ENCODE measurements around the gene BMI1.

Gene BMI1

GRCh38 chr10:22303461-22303860 lies 17.4 kb upstream of the BMI1 start:
- H3K9ac ChIP-seq (ENCODE audit: low read depth, low read length, poor library complexity): no peak overlapping the region
- H2AK5ac ChIP-seq (ENCODE audit: low read depth, low read length): no peak overlapping the region
- no peak overlapping the region for H4K91ac ChIP-seq (ENCODE audit: low read depth, low read length, poor library complexity)
- no peak overlapping the region for H3K4me3 ChIP-seq (ENCODE audit: low read length in 2 of 2)
- H3K27me3 ChIP-seq (ENCODE audit: control insufficient read depth in 3 of 3, insufficient read depth in 3 of 3, low read depth in 1 of 3, low read length in 3 of 3): peaks cover 0 to 2% (median 0%) of the 10 kb centered on the region in 3 experiments
- H3K79me1 ChIP-seq (ENCODE audit: low read depth, low read length): no peaks in the 10 kb centered on the region
- no CpG with 5 or more reads among the region's 3 CpGs for WGBS, 2 donors (ENCODE audit: extremely low coverage in 2 of 2, insufficient read length in 2 of 2, insufficient replicate concordance in 1 of 2)
- peaks cover 1 to 3% of the 10 kb centered on the region in 2 donors for H3K4me1 ChIP-seq (ENCODE audit: control insufficient read depth in 2 of 2, insufficient read depth in 1 of 2, low read depth in 1 of 2, low read length in 2 of 2)
- H3K4ac ChIP-seq (ENCODE audit: low read length): no peak overlapping the region
- H3K14ac ChIP-seq (ENCODE audit: low read length): no peak overlapping the region
- H3K18ac ChIP-seq (ENCODE audit: low read length): no peak overlapping the region
- no peak for DNase-seq (ENCODE audit: low spot score)
- no peak overlapping the region for H3K23ac ChIP-seq (ENCODE audit: low read depth, low read length, poor library complexity)
- no peak overlapping the region for H2BK120ac ChIP-seq (ENCODE audit: low read depth, low read length)
- H3K27ac ChIP-seq (replicated peaks; ENCODE audit: low read length): no peak overlapping the region
- no peak overlapping the region for H2AFZ ChIP-seq (ENCODE audit: low read length)
- H3K9me3 ChIP-seq (replicated peaks in 1 of 2; ENCODE audit: control insufficient read depth in 2 of 2, insufficient read depth in 1 of 2, low read depth in 1 of 2, low read length in 2 of 2): peaks cover 0 to 6% of the 10 kb centered on the region in 2 donors
- H4K8ac ChIP-seq (ENCODE audit: low read depth, low read length): no peak overlapping the region
- no peak overlapping the region for H2BK12ac ChIP-seq (ENCODE audit: low read length)
- H2BK5ac ChIP-seq (ENCODE audit: low read length): no peak overlapping the region
- H2BK15ac ChIP-seq (ENCODE audit: low read length): no peak overlapping the region
- no peaks in the 10 kb centered on the region for H3K36me3 ChIP-seq (replicated peaks in 1 of 2; ENCODE audit: control insufficient read depth in 2 of 2, insufficient read depth in 2 of 2, low read length in 2 of 2)
- no peak overlapping the region for H3K4me2 ChIP-seq (ENCODE audit: insufficient read depth, low read length, poor library complexity, severe bottlenecking)

- H2BK5ac ChIP-seq (ENCODE audit: low read length): no peak overlapping the region
- no peak overlapping the region for H3K14ac ChIP-seq (ENCODE audit: low read length)
- no peak overlapping the region for H4K91ac ChIP-seq (ENCODE audit: low read depth, low read length, poor library complexity)
- H3K4me2 ChIP-seq (ENCODE audit: insufficient read depth, low read length, poor library complexity, severe bottlenecking): no peak overlapping the region
- no peak overlapping the region for H3K4me3 ChIP-seq (ENCODE audit: low read length in 2 of 2)
- H3K18ac ChIP-seq (ENCODE audit: low read length): no peak overlapping the region
- H3K27me3 ChIP-seq (ENCODE audit: control insufficient read depth in 3 of 3, insufficient read depth in 3 of 3, low read depth in 1 of 3, low read length in 3 of 3): peaks cover 0 to 5% (median 2%) of the 10 kb centered on the region in 3 experiments
- H3K4me1 ChIP-seq (ENCODE audit: control insufficient read depth in 2 of 2, insufficient read depth in 1 of 2, low read depth in 1 of 2, low read length in 2 of 2): peaks cover 1 to 3% of the 10 kb centered on the region in 2 donors
- no peak overlapping the region for H3K27ac ChIP-seq (replicated peaks; ENCODE audit: low read length)
- no peak overlapping the region for H2BK12ac ChIP-seq (ENCODE audit: low read length)
- H3K23ac ChIP-seq (ENCODE audit: low read depth, low read length, poor library complexity): no peak overlapping the region
- peaks cover 0 to 6% of the 10 kb centered on the region in 2 donors for H3K9me3 ChIP-seq (replicated peaks in 1 of 2; ENCODE audit: control insufficient read depth in 2 of 2, insufficient read depth in 1 of 2, low read depth in 1 of 2, low read length in 2 of 2)
- H4K8ac ChIP-seq (ENCODE audit: low read depth, low read length): no peak overlapping the region
- H2BK15ac ChIP-seq (ENCODE audit: low read length): no peak overlapping the region
- DNase-seq (ENCODE audit: low spot score): no peak
- H3K79me1 ChIP-seq (ENCODE audit: low read depth, low read length): no peaks in the 10 kb centered on the region
- H2AFZ ChIP-seq (ENCODE audit: low read length): no peak overlapping the region
- no CpG with 5 or more reads among the region's 2 CpGs for WGBS, 2 donors (ENCODE audit: extremely low coverage in 2 of 2, insufficient read length in 2 of 2, insufficient replicate concordance in 1 of 2)
- no peak overlapping the region for H2BK120ac ChIP-seq (ENCODE audit: low read depth, low read length)
- H3K9ac ChIP-seq (ENCODE audit: low read depth, low read length, poor library complexity): no peak overlapping the region
- H2AK5ac ChIP-seq (ENCODE audit: low read depth, low read length): no peak overlapping the region
- H3K36me3 ChIP-seq (replicated peaks in 1 of 2; ENCODE audit: control insufficient read depth in 2 of 2, insufficient read depth in 2 of 2, low read length in 2 of 2): no peaks in the 10 kb centered on the region
- H3K4ac ChIP-seq (ENCODE audit: low read length): no peak overlapping the region
These were observed 15.2 kb upstream of the BMI1 start for GRCh38 chr10:22305721-22306120.

- Histone ChIP-seq H2BK5ac (ENCODE audit: low read length) (no peak overlapping the region), H3K9ac (ENCODE audit: low read depth, low read length, poor library complexity) (no peak overlapping the region)
- no CpG with 5 or more reads among the region's 2 CpGs for WGBS, 2 donors (ENCODE audit: extremely low coverage in 2 of 2, insufficient read length in 2 of 2, insufficient replicate concordance in 1 of 2)
These were observed 12.5 kb upstream of the BMI1 start for GRCh38 chr10:22308390-22308789.

GRCh38 chr10:22309180-22310000 lies 11.5 kb upstream of the BMI1 start:
- no peak overlapping the region for H3K23ac ChIP-seq (ENCODE audit: low read depth, low read length, poor library complexity)
- no peak overlapping the region for H2BK5ac ChIP-seq (ENCODE audit: low read length)
- no peak overlapping the region for H2BK15ac ChIP-seq (ENCODE audit: low read length)
- H4K91ac ChIP-seq (ENCODE audit: low read depth, low read length, poor library complexity): no peak overlapping the region
- H3K79me1 ChIP-seq (ENCODE audit: low read depth, low read length): no peaks in the 10 kb centered on the region
- DNase-seq (ENCODE audit: low spot score): no peak
- no peak overlapping the region for H2BK120ac ChIP-seq (ENCODE audit: low read depth, low read length)
- no peak overlapping the region for H3K4ac ChIP-seq (ENCODE audit: low read length)
- H2AK5ac ChIP-seq (ENCODE audit: low read depth, low read length): no peak overlapping the region
- no peak overlapping the region for H3K9ac ChIP-seq (ENCODE audit: low read depth, low read length, poor library complexity)
- H3K27me3 ChIP-seq (ENCODE audit: control insufficient read depth in 3 of 3, insufficient read depth in 3 of 3, low read depth in 1 of 3, low read length in 3 of 3): peaks cover 0 to 10% (median 0%) of the 10 kb centered on the region in 3 experiments
- H3K4me3 ChIP-seq (ENCODE audit: low read length in 2 of 2): no peak overlapping the region
- H3K4me1 ChIP-seq (ENCODE audit: control insufficient read depth in 2 of 2, insufficient read depth in 1 of 2, low read depth in 1 of 2, low read length in 2 of 2): no peaks in the 10 kb centered on the region
- H3K36me3 ChIP-seq (replicated peaks in 1 of 2; ENCODE audit: control insufficient read depth in 2 of 2, insufficient read depth in 2 of 2, low read length in 2 of 2): no peaks in the 10 kb centered on the region
- H2AFZ ChIP-seq (ENCODE audit: low read length): no peak overlapping the region
- no peak overlapping the region for H3K18ac ChIP-seq (ENCODE audit: low read length)
- no peak overlapping the region for H3K4me2 ChIP-seq (ENCODE audit: insufficient read depth, low read length, poor library complexity, severe bottlenecking)
- no peak overlapping the region for H3K14ac ChIP-seq (ENCODE audit: low read length)
- no peak overlapping the region for H4K8ac ChIP-seq (ENCODE audit: low read depth, low read length)
- no CpG with 5 or more reads among the region's 4 CpGs for WGBS, 2 donors (ENCODE audit: extremely low coverage in 2 of 2, insufficient read length in 2 of 2, insufficient replicate concordance in 1 of 2)
- H3K9me3 ChIP-seq (replicated peaks in 1 of 2; ENCODE audit: control insufficient read depth in 2 of 2, insufficient read depth in 1 of 2, low read depth in 1 of 2, low read length in 2 of 2): peaks cover 0 to under 1% of the 10 kb centered on the region in 2 donors
- no peak overlapping the region for H3K27ac ChIP-seq (replicated peaks; ENCODE audit: low read length)
- H2BK12ac ChIP-seq (ENCODE audit: low read length): no peak overlapping the region

More at GRCh38 chr10:22308390-22308789, 12.5 kb upstream of the BMI1 start:
- H4K91ac ChIP-seq (ENCODE audit: low read depth, low read length, poor library complexity): no peak overlapping the region
- DNase-seq (ENCODE audit: low spot score): no peak
- no peaks in the 10 kb centered on the region for H3K79me1 ChIP-seq (ENCODE audit: low read depth, low read length)
- no peaks in the 10 kb centered on the region for H3K36me3 ChIP-seq (replicated peaks in 1 of 2; ENCODE audit: control insufficient read depth in 2 of 2, insufficient read depth in 2 of 2, low read length in 2 of 2)
- no peak overlapping the region for H2BK120ac ChIP-seq (ENCODE audit: low read depth, low read length)
- H3K4ac ChIP-seq (ENCODE audit: low read length): no peak overlapping the region
- H2BK15ac ChIP-seq (ENCODE audit: low read length): no peak overlapping the region
- no peak overlapping the region for H3K4me2 ChIP-seq (ENCODE audit: insufficient read depth, low read length, poor library complexity, severe bottlenecking)
- H4K8ac ChIP-seq (ENCODE audit: low read depth, low read length): no peak overlapping the region
- H3K23ac ChIP-seq (ENCODE audit: low read depth, low read length, poor library complexity): no peak overlapping the region
- no peak overlapping the region for H3K14ac ChIP-seq (ENCODE audit: low read length)
- no peak overlapping the region for H3K27ac ChIP-seq (replicated peaks; ENCODE audit: low read length)
- no peaks in the 10 kb centered on the region for H3K4me1 ChIP-seq (ENCODE audit: control insufficient read depth in 2 of 2, insufficient read depth in 1 of 2, low read depth in 1 of 2, low read length in 2 of 2)
- H2BK12ac ChIP-seq (ENCODE audit: low read length): no peak overlapping the region
- no peak overlapping the region for H2AK5ac ChIP-seq (ENCODE audit: low read depth, low read length)
- H3K27me3 ChIP-seq (ENCODE audit: control insufficient read depth in 3 of 3, insufficient read depth in 3 of 3, low read depth in 1 of 3, low read length in 3 of 3): peaks cover 0 to 8% (median 0%) of the 10 kb centered on the region in 3 experiments
- H2AFZ ChIP-seq (ENCODE audit: low read length): no peak overlapping the region
- H3K9me3 ChIP-seq (replicated peaks in 1 of 2; ENCODE audit: control insufficient read depth in 2 of 2, insufficient read depth in 1 of 2, low read depth in 1 of 2, low read length in 2 of 2): peaks cover 0 to 6% of the 10 kb centered on the region in 2 donors
- H3K4me3 ChIP-seq (ENCODE audit: low read length in 2 of 2): no peak overlapping the region
- H3K18ac ChIP-seq (ENCODE audit: low read length): no peak overlapping the region

All from neuronal stem cell (in vitro differentiated cells).